GM18870 (cell line): Measurements from ENCODE around the gene FBXL15.

Experiments
- ATAC-seq: cut with Tn5 transposase; IDR thresholded peaks from one replicate; pipeline ENCODE4 v1.9.1; 2021; ENCODE audit warnings: moderate library complexity; ENCODE audit not compliant: unreplicated experiment

Gene FBXL15

GRCh38 chr10:102409604-102410428 lies 10.8 kb upstream of the FBXL15 start:
- ATAC-seq, result no peak

DNA sequence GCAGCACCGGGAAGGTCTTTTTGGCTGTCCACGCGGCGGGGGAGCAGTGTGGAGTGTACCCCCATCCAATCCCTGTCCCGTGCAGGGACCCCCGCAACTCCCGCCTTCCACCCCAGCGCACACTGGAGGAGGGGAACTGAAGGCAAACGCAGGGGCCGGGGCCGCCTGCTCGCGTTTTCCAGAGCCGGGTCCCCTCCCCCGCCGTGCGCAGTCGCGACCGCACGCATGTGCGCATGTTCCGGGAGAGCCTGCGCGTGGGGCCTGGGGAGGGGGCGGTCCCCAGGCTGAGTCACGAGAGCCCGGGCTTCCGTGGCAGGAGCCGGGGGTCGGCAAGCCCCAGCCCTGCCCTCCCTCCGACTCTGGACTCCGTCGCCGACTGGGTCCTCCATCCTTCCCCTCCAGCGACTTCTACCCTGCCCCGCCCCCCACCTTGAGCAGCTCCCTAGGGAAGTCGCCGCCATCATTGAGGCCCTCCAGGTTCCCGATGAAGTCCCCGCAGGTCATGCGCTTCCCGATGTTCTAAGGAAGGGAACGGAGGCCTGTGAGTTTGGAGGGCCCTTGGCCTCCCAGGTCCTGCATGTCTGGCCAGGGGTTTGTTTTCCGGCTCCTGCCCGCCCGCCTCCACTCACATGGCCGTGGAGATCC lies 10.1 kb upstream of the FBXL15 start:
- ATAC-seq, result no peak

DNA sequence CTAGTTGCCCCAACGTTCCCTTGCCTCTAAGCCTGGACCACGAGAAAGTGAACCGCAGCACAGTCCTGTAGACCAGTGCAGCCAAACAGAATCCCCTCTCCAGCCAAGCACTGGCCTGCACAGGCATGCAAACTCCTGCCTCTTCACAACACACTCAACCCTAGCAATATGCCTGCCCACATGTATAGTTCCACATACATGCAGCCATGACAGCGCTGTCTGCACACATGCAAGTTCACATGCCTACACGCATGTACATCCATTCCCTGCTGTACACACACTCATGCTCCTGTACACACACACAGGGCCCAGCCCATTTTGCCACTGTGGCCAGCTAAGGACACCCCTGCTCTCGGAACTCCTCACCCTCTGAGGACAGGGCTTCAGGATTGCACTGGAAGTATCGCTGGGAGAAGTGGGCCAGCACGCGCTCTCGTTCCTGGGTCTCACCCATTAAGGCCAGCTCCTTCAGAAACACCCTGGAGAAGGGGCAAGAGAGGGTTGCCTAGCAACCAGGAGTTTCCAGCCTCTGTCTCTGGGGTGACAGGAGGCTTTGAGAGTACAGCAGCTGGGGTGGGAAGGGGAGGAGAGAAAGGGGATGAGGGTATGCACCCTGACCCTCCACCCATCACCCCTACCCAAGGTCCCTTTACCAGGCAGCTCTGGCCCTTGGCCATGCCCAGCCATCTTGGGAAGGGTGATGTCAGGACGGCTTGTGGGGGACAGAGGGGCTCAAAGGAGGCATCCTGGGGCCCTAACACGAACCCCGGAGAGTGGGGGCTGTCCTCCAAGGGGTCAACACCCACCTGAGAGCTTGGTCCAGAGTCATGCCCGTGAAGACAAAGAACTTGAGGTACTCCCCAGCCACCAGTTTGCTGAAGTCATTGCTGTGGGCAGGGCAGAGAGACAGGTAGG lies 9.0 kb upstream of the FBXL15 start:
- ATAC-seq, result no peak

- no peak for ATAC-seq
Observed at GRCh38 chr10:102412293-102412692, 8.3 kb upstream of the FBXL15 start.

DNA sequence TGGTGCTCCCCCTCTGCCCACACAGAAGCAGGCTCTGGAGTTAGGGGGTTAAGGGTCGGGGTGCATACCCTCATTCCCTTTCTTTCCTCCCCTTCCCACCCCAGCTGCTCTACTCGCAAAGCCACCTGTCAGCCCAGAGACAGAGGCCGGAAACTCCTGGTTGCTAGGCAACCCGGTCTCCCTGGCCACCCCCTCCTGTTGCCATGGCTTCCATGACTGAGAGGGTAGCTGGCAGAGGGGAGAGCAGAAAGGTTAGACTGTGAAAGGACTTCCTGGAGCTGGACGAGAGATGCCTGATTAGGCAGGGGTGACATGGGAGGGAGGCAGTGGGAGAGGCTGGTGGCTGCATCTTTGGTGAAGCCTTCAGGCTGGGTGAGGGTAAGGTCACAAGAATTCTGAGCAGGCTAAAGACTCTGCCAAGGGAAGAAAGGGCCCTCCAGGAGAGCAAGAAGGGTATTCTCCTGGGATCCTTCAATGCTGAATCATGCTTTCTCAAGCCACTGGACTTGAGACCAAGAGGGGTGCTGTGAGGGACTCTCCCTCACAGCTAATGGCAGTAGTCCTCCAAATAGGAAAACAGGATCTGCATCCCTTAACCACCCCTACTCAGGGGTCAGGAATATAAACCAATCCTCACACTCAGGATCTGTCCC lies 7.5 kb upstream of the FBXL15 start:
- no peak for ATAC-seq

DNA sequence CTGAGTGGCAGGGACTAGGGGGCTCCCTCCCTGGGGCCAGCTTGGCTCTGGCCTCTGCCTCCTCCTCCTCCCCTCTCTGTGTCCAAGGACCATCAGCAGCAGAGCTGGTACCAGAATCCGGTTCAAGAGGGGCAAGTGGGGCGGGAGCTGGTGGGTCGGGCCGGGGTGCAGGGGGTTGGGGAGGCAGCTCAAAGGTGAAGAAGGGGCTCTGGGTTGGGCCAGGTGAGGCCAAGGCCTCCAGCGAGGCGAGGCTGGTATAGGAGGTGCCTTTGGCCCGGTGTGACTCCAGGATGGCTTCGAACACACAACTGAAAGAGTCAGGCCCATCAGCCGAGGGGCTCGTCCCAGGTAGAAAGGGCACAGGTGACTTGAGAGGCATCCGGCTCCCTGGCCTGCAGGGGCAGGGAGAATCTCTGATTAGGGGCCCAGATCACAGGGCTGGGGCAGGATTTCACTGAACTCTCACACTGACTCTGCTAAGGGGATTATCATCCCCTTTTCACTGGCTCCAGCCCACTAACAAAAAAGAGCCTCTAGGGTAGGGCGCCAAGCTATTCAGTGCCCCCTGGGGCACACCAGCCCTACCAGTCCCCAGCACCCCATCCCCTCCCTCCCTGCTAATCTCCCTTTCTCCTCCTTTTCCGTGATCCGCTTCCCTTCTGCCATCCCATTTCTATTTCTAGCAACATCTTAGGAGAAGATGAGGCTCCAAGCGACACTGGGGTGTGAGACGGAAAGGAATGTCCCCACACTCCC lies 6.7 kb upstream of the FBXL15 start:
- ATAC-seq, result no peak

GRCh38 chr10:102414749-102415148 lies 5.9 kb upstream of the FBXL15 start:
- ATAC-seq, result no peak

DNA sequence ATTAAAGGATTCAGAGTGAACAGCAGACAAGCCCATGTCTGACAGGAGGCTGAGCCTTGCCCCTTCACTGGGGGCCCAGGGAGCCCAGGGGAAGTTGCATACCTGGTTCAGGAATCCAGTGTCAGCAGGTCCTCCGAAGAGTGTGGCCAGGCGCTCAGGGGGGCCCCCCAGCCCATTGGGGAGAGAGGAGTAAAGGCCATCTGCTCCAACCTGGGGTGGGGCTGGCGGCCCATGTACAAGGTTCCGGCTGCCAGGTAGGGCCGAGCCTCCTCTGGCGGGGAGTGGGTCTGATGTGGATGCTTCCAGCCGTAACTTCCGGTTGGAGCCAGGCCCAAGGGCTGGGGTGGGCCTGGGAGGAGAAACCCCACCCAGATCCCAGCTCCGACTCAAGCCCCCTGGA lies 4.4 kb upstream of the FBXL15 start:
- ATAC-seq, result no peak

GRCh38 chr10:102416695-102417094 lies 3.9 kb upstream of the FBXL15 start:
- no peak for ATAC-seq

GRCh38 chr10:102418622-102419268 lies 1.9 kb upstream of the FBXL15 start, which contains the start of gene PSD:
PSD (minus strand) TSS chr10:102418785; CDS start chr10:102417038, 1,747 bp downstream.
- no peak for ATAC-seq

DNA sequence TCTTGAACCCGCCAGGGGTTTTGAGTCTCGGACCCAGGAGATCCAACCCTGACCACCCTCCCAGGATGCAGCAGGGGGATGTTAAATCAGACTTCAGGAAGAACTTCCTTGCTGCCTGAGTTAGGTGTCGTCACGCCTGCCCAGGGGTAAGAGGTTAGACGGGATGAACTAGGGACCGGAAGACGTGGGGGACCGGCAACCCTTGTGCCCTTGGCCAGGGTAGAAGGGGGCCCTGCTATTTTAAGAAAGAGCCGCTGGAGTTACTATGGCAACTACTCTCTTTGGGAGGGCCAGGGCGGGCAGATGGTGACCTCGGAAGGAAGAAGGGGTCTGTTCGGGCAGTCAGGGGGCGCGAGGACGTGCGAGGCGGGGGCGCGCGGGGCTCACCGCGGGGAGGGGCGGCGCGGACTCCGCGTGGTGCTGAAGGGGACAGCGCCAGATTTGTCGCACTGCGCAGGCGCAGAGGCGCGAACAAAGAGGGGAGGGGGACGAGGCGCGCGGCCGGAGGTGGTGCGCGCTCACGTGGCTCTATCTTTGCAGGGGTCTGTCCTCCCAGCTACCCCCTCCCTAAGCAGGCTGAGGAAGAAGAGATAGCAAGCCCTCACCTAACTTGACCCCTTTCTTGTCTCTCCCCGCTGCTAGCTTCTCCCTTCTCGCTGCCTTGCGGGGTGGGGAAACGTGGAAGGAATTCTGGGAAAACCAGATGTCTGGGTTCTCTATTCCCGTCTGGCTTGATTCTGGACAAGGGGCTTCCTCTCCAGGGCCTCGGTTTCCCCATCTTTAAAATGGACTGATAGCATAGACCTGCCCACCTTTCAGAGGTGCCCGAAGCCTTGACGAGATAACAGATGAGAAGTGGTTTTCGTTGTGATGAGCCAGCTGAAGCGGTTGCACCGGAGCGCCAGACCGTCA lies 1.1 kb upstream of the FBXL15 start:
- no peak for ATAC-seq

DNA sequence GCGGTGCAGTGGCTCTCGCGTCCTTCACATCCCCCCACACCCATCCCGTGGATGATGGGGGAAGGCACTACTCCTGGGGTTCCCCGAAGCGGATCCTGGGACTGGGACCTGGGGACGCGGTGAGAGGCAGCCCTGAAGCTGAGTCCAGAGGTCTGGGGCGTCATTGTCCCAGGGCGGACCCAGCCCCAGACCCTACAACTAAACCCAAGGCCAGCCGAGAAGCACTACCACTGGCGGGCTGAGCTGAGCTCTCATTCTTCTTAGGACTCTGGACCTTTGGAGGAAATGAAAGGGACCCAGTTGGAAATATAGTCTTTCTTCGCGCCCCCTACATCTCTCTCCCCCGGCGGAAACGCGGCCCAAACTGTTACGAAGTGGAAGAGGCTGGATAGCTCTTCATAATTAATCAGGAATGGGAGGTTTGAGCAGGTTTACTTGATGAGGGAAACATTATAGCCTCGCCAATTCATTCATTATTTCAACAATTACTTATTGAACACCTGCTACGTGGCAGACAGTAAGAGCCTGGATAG lies 389 bp upstream of the FBXL15 start:
- ATAC-seq, result no peak

- ATAC-seq, result no peak
Observed at GRCh38 chr10:102421507-102421756, 796 bp downstream of the FBXL15 start.

DNA sequence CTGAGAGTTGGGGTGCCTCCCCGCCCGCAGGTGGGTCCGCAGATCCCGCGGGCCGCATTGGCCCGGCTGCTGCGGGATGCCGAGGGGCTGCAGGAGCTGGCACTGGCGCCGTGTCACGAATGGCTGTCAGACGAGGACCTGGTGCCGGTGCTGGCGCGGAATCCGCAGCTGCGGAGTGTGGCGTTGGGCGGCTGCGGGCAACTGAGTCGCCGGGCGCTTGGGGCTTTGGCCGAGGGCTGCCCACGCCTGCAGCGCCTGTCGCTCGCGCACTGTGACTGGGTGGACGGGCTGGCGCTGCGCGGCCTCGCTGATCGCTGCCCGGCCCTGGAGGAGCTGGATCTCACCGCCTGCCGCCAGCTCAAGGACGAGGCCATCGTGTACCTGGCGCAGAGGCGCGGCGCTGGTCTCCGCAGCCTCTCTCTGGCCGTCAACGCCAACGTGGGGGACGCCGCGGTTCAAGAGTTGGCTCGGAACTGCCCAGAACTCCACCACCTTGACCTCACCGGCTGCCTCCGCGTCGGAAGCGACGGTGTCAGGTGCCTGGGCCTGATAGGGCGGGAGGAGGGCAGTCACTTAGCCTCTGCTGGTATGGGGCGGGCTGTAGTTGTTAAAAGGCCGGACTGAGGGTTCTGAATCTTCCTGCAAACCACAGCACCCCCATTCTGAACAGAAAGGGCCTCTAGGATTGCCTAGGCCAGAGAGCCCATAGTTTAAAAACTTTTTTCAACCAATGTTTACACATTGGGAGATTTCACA lies 1.3 kb downstream of the FBXL15 start:
- peak; percentile 1 for ATAC-seq

GRCh38 chr10:102422545-102423129 lies 2.0 kb downstream of the FBXL15 start:
- no peak for ATAC-seq

- ATAC-seq, result no peak
Observed at GRCh38 chr10:102423372-102423968, 2.8 kb downstream of the FBXL15 start.

- ATAC-seq, result no peak
Observed at GRCh38 chr10:102424145-102424544, 3.5 kb downstream of the FBXL15 start.
